HCT116 (cell line): ENCODE results near the gene RPLP2. TPM values are rescaled to one million over a fixed set of nuclear protein-coding genes. Genes with fewer than 3 reads are reported as not detected.

Source experiments
- ATAC-seq: fragments of 200-7000 bp; cut with Tn5 transposase; 2 replicates; pipeline ENCODE4 v1.9.1; 2020; ENCODE audit warnings: mild to moderate bottlenecking, moderate library complexity
- BruUV-seq: library from RNA; stranded (reverse); fragments of 400-500 nt; replicated peaks from 2 replicates; lab custom pipeline; 2021; lab: Mats Ljungman, UMichigan
- CTCF ChIA-PET: fragments of 300-600 bp; sonication (Branson Sonifier 250); formaldehyde crosslinking; loops from one replicate; lab custom pipeline; 2021; ENCODE audit warnings: antibody characterized with exemption; lab: Charles Lee
- POLR2A ChIA-PET: fragments of 300-600, 350-600 bp; sonication (Branson Sonifier 250); formaldehyde crosslinking; loops from one replicate; lab custom pipeline; 2021; ENCODE audit warnings: antibody characterized with exemption; lab: Charles Lee
- RAD21 ChIA-PET, 2 experiments: fragments of 300-600 bp; sonication (Branson Sonifier 250); formaldehyde crosslinking; loops; one replicate each; lab custom pipeline; 2023; ENCODE audit warnings: low total read pairs in 2 of 2; ENCODE audit not compliant: uncharacterized antibody in 2 of 2, unreplicated experiment in 2 of 2, low non-redundant PET in 1 of 2; lab: Charles Lee
- DNase-seq: peaks from one replicate; pipeline ENCODE4 v3.0.0-alpha.2; 2010; ENCODE audit warnings: low read depth, low spot score
- H2AFZ ChIP-seq: fragments of 200-600 bp; shearing (Covaris generic), sonication (generic); 2 replicates; pipeline ENCODE4 v1.6.1; 2017; ENCODE audit warnings: low read depth, mixed run types, mixed read lengths, antibody characterized with exemption, low read length; ENCODE audit not compliant: poor library complexity, severe bottlenecking
- H3K27ac ChIP-seq: 2 replicates; pipeline ENCODE4 v1.5.1; 2012; ENCODE audit warnings: low read depth, low read length
- H3K27me3 ChIP-seq: fragments of 200-600 bp; sonication (generic); 2 replicates; pipeline ENCODE4 v1.6.1; 2016; ENCODE audit warnings: mixed run types, low read length, mixed read lengths; ENCODE audit not compliant: insufficient read depth
- H3K36me3 ChIP-seq, 2 experiments: fragments of 200-500 bp in 1 of 2; fragments of 200-600 bp in 1 of 2; sonication (Bioruptor generic) in 1 of 2; sonication (generic) in 1 of 2; 2 replicates each; pipeline versions ENCODE4 v1.5.1 to v1.6.1; 2014 to 2016; ENCODE audit warnings: low read length in 2 of 2, inconsistent platforms in 1 of 2, mixed read lengths in 1 of 2, mixed run types in 1 of 2; ENCODE audit not compliant: insufficient read depth in 2 of 2, control insufficient read depth in 1 of 2
- H3K4me1 ChIP-seq, 2 experiments: fragments of 200-600 bp in 1 of 2; sonication (generic) in 1 of 2; 2 replicates each; pipeline versions ENCODE4 v1.5.1 to v1.6.1; 2012 to 2017; ENCODE audit warnings: low read length in 2 of 2, inconsistent platforms in 1 of 2, mild to moderate bottlenecking in 1 of 2, mixed read lengths in 1 of 2, mixed run types in 1 of 2, moderate library complexity in 1 of 2; ENCODE audit not compliant: insufficient read depth in 2 of 2, control insufficient read depth in 1 of 2
- H3K4me2 ChIP-seq: fragments of 200-600 bp; sonication (generic); 2 replicates; pipeline ENCODE4 v1.6.1; 2017; ENCODE audit warnings: mixed run types, low read length, mixed read lengths
- H3K4me3 ChIP-seq, 2 experiments: fragments of 200-600 bp in 1 of 2; sonication (generic) in 1 of 2; replicated peaks in 1 of 2; 2 replicates each; pipeline ENCODE4 v1.5.1; 2011 to 2016; ENCODE audit warnings: low read length in 2 of 2, control low read depth in 1 of 2, low read depth in 1 of 2, mild to moderate bottlenecking in 1 of 2, mixed read lengths in 1 of 2, mixed run types in 1 of 2
- H3K79me2 ChIP-seq: fragments of 200-600 bp; sonication (generic); 2 replicates; pipeline ENCODE4 v1.6.1; 2017; ENCODE audit warnings: mild to moderate bottlenecking, mixed run types, low read length, moderate library complexity, mixed read lengths; ENCODE audit not compliant: insufficient read depth
- H3K9ac ChIP-seq: fragments of 200-600 bp; sonication (generic); 2 replicates; pipeline ENCODE4 v1.6.1; 2016; ENCODE audit warnings: low read length, mixed read lengths
- H3K9me2 ChIP-seq: fragments of 200-600 bp; sonication (generic), shearing (Covaris generic); 2 replicates; pipeline ENCODE4 v1.6.1; 2017; ENCODE audit warnings: mixed run types, mild to moderate bottlenecking, moderate library complexity; ENCODE audit not compliant: insufficient read depth
- H3K9me3 ChIP-seq, 2 experiments: fragments of 200-500 bp in 1 of 2; fragments of 200-600 bp in 1 of 2; sonication (Bioruptor generic) in 1 of 2; sonication (generic) in 1 of 2; 2 replicates each; pipeline ENCODE4 v1.6.1; 2014 to 2017; ENCODE audit warnings: low read length in 2 of 2, mixed read lengths in 2 of 2, inconsistent platforms in 1 of 2, low read depth in 1 of 2, mild to moderate bottlenecking in 1 of 2, mixed run types in 1 of 2, moderate library complexity in 1 of 2; ENCODE audit not compliant: control insufficient read depth in 1 of 2, insufficient read depth in 1 of 2
- H4K20me1 ChIP-seq: fragments of 200-600 bp; sonication (generic), shearing (Covaris generic); 2 replicates; pipeline ENCODE4 v1.6.1; 2017; ENCODE audit warnings: mixed run types, mild to moderate bottlenecking, moderate library complexity; ENCODE audit not compliant: insufficient read depth
- ATF3 ChIP-seq: IDR thresholded peaks from 2 replicates; pipeline ENCODE4 v1.6.1; 2012
- CBX3 ChIP-seq: IDR thresholded peaks from 2 replicates; pipeline ENCODE4 v1.6.1; 2012; ENCODE audit warnings: low read depth
- EGR1 ChIP-seq: IDR thresholded peaks from 2 replicates; pipeline ENCODE4 v1.6.1; 2012; ENCODE audit warnings: low read depth
- ELF1 ChIP-seq: IDR thresholded peaks from 2 replicates; pipeline ENCODE4 v1.6.1; 2012; ENCODE audit warnings: low read depth, borderline replicate concordance
- EZH2 ChIP-seq: fragments of 200-600 bp; sonication (generic); IDR thresholded peaks from 2 replicates; pipeline ENCODE4 v1.6.1; 2017; ENCODE audit warnings: antibody characterized with exemption, mixed run types
- EZH2phosphoT487 ChIP-seq: fragments of 200-600 bp; IDR thresholded peaks from 2 replicates; pipeline ENCODE4 v1.6.1; 2018; ENCODE audit warnings: antibody characterized with exemption, borderline replicate concordance
- FOSL1 ChIP-seq: IDR thresholded peaks from 2 replicates; pipeline ENCODE4 v1.6.1; 2012; ENCODE audit warnings: low read depth
- JUND ChIP-seq: IDR thresholded peaks from 2 replicates; pipeline ENCODE4 v1.6.1; 2012
- MAX ChIP-seq: IDR thresholded peaks from 2 replicates; pipeline ENCODE4 v1.6.1; 2012
- POLR2A ChIP-seq: IDR thresholded peaks from 2 replicates; pipeline ENCODE4 v1.7.0; 2011; ENCODE audit warnings: borderline replicate concordance; ENCODE audit not compliant: insufficient read depth, insufficient read length; ENCODE audit errors: extremely low read depth
- POLR2AphosphoS5 ChIP-seq: IDR thresholded peaks from 2 replicates; pipeline ENCODE4 v1.6.1; 2011; ENCODE audit warnings: mild to moderate bottlenecking, low read depth, low read length, moderate library complexity
- RAD21 ChIP-seq: IDR thresholded peaks from 2 replicates; pipeline ENCODE4 v1.6.1; 2012; ENCODE audit warnings: low read depth, mild to moderate bottlenecking
- SIN3A ChIP-seq: IDR thresholded peaks from 2 replicates; pipeline ENCODE4 v1.6.1; 2012; ENCODE audit warnings: low read depth
- SP1 ChIP-seq: IDR thresholded peaks from 2 replicates; pipeline ENCODE4 v1.6.1; 2012; ENCODE audit warnings: low read depth
- SRF ChIP-seq: IDR thresholded peaks from 2 replicates; pipeline ENCODE4 v1.6.1; 2012; ENCODE audit warnings: low read depth
- TCF7L2 ChIP-seq: IDR thresholded peaks from 2 replicates; pipeline ENCODE4 v1.7.0; 2011; ENCODE audit warnings: borderline replicate concordance, inconsistent platforms; ENCODE audit not compliant: insufficient read depth, insufficient read length; ENCODE audit errors: extremely low read depth
- ZFX ChIP-seq: fragments of 450-650 bp; IDR thresholded peaks from 2 replicates; pipeline ENCODE4 v1.6.1; 2017
- ZNF274 ChIP-seq: fragments of 200-500 bp; sonication (Bioruptor generic); IDR thresholded peaks from 2 replicates; pipeline ENCODE4 v1.6.1; 2014; ENCODE audit warnings: mild to moderate bottlenecking, low read depth, low read length, inconsistent platforms
- intact Hi-C: fragments of 100-400 bp; cut with micrococcal nuclease; formaldehyde crosslinking; loops from 2 replicates; pipeline ENCODE4 v1.10.0; 2022
- total RNA-seq: library from RNA; stranded (reverse); gene quantifications from one replicate; pipeline ENCODE4 v1.2.1, GENCODE V29; 2021; ENCODE audit not compliant: unreplicated experiment
- TF ChIP-seq, protein P1 (sequence below), 3 experiments: fragments of 200-600 bp in 1 of 3; sonication (generic) in 1 of 3; IDR thresholded peaks in 2 of 3; conservative IDR thresholded peaks in 1 of 3; 2 replicates each; pipeline ENCODE4 v1.5.1; 2012 to 2017; ENCODE audit warnings: low read depth in 2 of 3, low read length in 2 of 3, antibody characterized with exemption in 1 of 3, borderline replicate concordance in 1 of 3, control low read depth in 1 of 3, mild to moderate bottlenecking in 1 of 3, mixed read lengths in 1 of 3, mixed run types in 1 of 3, moderate library complexity in 1 of 3; ENCODE audit not compliant: insufficient read depth in 1 of 3

Gene RPLP2
- total RNA-seq, 1 experiment from 2014 or later, result 3,615 TPM

- Histone ChIP-seq H3K4me3 (no peak overlapping the region), H3K36me3 (no peaks in the 10 kb centered on the region), H3K27ac (no peak overlapping the region; the same call in 1 of the 2 replicates), H3K9me3 (no peaks in the 10 kb centered on the region), H4K20me1 (no peaks in the 10 kb centered on the region), H2AFZ (no peak overlapping the region), H3K79me2 (no peaks in the 10 kb centered on the region), H3K4me2 (no peak overlapping the region), H3K4me1 (peaks cover 4 to 12% of the 10 kb centered on the region in 2 experiments), H3K27me3 (no peaks in the 10 kb centered on the region), H3K9me2 (no peaks in the 10 kb centered on the region), H3K9ac (no peak overlapping the region)
- BruUV-seq, result no TSS peak
- RAD21 ChIA-PET, result no interaction called here
- intact Hi-C loops, result no loop called here
- CTCF ChIA-PET, result no interaction called here
- POLR2A ChIA-PET, result interaction anchor here (0.8 kb wide), 1 partner anchor 9 kb away, joined by 4 read pairs; no protein-coding TSS in a partner anchor
- ATAC-seq (no peak), DNase-seq (no peak)
- TF ChIP-seq ATF3 (no peak), RAD21 (no peak), POLR2A (no peak), ELF1 (no peak), TCF7L2 (no peak), EZH2phosphoT487 (no peak), SRF (no peak), SP1 (no peak), MAX (no peak), CBX3 (no peak), EGR1 (no peak), POLR2AphosphoS5 (no peak), EZH2 (no peak), ZFX (no peak), FOSL1 (no peak), JUND (no peak), ZNF274 (no peak), SIN3A (no peak)
- TF ChIP-seq, protein P1, sequence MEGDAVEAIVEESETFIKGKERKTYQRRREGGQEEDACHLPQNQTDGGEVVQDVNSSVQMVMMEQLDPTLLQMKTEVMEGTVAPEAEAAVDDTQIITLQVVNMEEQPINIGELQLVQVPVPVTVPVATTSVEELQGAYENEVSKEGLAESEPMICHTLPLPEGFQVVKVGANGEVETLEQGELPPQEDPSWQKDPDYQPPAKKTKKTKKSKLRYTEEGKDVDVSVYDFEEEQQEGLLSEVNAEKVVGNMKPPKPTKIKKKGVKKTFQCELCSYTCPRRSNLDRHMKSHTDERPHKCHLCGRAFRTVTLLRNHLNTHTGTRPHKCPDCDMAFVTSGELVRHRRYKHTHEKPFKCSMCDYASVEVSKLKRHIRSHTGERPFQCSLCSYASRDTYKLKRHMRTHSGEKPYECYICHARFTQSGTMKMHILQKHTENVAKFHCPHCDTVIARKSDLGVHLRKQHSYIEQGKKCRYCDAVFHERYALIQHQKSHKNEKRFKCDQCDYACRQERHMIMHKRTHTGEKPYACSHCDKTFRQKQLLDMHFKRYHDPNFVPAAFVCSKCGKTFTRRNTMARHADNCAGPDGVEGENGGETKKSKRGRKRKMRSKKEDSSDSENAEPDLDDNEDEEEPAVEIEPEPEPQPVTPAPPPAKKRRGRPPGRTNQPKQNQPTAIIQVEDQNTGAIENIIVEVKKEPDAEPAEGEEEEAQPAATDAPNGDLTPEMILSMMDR (IDR thresholded peaks at IDR 0.05 in 2 of 3, conservative IDR thresholded peaks at IDR 0.05 in 1 of 3; ENCODE audit: borderline replicate concordance in 1 of 3, insufficient read depth in 1 of 3, low read depth in 2 of 3, low read length in 2 of 3), result no peak
These were observed 45.0 kb downstream of the RPLP2 start for GRCh38 chr11:854601-855329.
